ENCODE data around the gene MADCAM1.

MADCAM1 gene

DNA sequence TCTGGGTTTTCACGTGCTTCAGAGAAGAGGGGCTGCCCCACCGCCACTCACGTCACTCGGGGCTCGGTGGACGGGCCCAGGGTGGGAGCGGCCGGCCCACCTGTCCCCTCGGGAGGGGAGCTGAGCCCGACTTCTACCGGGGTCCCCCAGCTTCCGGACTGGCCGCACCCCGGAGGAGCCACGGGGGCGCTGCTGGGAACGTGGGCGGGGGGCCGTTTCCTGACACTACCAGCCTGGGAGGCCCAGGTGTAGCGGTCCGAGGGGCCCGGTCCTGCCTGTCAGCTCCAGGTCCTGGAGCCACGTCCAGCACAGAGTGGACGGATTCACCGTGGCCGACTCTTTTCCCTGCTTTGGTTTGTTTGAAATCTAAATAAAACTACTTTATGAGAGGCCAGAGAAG is 45.4 kb downstream of the MADCAM1 start:
- no peaks in the 10 kb centered on the region for H3K27me3 ChIP-seq (ENCODE audit: control insufficient read depth, insufficient read depth, low read length)
- no peak overlapping the region for H3K9ac ChIP-seq (ENCODE audit: low read length)
- H3K9me3 ChIP-seq (ENCODE audit: control insufficient read depth, low read depth, low read length), result no peaks in the 10 kb centered on the region
- peaks cover 15% of the 10 kb centered on the region for H3K36me3 ChIP-seq (ENCODE audit: control insufficient read depth, low read depth, low read length)
- no peak overlapping the region for H3K27ac ChIP-seq (ENCODE audit: low read length)
- H3K4me3 ChIP-seq (ENCODE audit: low read length), result no peak overlapping the region
- H3K4me1 ChIP-seq (ENCODE audit: control insufficient read depth, low read depth, low read length), result no peaks in the 10 kb centered on the region

DNA sequence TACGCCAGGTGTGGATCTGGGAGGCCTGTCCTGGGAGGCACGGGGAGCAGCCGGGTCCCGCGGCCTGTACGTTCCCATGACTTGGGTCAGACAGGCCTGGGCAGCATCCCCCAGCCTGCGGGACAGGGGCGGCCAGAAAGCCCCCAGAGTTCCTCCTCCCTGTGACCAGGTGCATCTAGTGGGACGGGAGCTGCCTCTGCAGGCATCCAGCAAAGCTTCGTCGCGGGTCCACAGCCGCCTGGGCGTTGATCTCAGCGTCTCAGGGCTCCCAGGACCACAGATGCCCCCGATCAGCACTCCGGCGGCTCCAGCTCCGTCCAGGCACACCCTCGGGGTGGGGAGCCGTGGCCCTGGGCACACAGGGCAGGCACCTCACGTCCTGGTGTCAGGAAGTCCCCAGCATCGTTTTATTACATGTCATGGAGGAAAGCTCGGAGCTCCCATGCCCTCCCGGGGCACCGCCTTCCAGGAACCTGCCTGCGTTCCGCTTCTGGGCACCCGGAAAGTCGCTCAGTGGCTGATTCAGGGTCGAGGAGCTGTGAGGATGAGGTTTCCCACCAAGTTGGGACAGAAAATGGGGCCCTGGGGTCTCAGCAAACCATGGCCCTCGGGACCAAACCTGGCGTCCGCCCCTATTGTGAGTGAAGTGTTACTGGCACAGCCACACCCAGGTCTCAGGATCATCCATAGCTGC is 46.0 kb downstream of the MADCAM1 start:
- no peak overlapping the region for H3K9ac ChIP-seq (ENCODE audit: low read length)
- no peak overlapping the region for H3K27ac ChIP-seq (ENCODE audit: low read length)
- no peaks in the 10 kb centered on the region for H3K9me3 ChIP-seq (ENCODE audit: control insufficient read depth, low read depth, low read length)
- peaks cover 12% of the 10 kb centered on the region for H3K36me3 ChIP-seq (ENCODE audit: control insufficient read depth, low read depth, low read length)
- no peaks in the 10 kb centered on the region for H3K27me3 ChIP-seq (ENCODE audit: control insufficient read depth, insufficient read depth, low read length)
- H3K4me3 ChIP-seq (ENCODE audit: low read length), result no peak overlapping the region
- H3K4me1 ChIP-seq (ENCODE audit: control insufficient read depth, low read depth, low read length), result no peaks in the 10 kb centered on the region

DNA sequence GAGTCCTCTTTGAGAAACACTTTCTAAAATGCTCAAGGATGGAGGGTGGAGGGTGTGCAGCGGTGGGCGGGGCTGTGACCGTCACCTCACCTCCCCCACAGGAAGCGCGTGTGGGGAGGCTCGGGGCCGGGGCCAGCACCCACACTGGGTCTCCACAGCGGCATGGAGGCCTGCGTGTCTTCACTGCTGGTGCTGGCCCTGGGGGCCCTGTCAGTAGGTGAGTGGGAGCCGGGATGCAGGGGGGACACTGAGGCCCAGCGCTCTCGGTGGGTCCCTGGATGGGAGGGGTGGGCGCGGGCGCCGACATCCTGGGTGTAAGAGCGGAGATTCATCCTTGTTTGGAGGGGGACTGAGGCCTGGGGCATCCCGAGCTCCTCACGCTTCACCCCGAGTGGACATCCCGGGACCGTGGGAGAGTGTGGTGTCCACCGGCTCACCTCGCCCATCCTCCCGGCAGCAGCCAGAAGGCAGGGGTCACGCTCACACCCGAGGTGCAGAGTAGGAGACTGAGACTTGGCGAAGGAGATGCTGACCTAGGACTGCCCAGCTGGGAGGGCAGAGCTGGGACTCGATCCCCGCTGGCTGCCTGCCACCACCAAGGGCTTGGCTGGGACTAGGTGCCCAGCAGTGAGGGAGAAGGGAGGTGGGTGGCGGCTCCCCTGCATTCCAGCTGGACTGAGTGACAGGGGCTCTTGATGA is 47.8 kb downstream of the MADCAM1 start, which contains the start of gene GZMM:
Gene GZMM, plus strand, starts transcription at position 144 of the 699 bp plus-strand sequence. Its CDS starts 19 bp downstream, at position 163.
- H3K36me3 ChIP-seq (ENCODE audit: control insufficient read depth, low read depth, low read length), result peaks cover 3% of the 10 kb centered on the region
- H3K4me1 ChIP-seq (ENCODE audit: control insufficient read depth, low read depth, low read length), result no peaks in the 10 kb centered on the region
- no peaks in the 10 kb centered on the region for H3K27me3 ChIP-seq (ENCODE audit: control insufficient read depth, insufficient read depth, low read length)
- no peak within 1 kb of the TSS for H3K27ac ChIP-seq (ENCODE audit: low read length)
- no peaks in the 10 kb centered on the region for H3K9me3 ChIP-seq (ENCODE audit: control insufficient read depth, low read depth, low read length)
- H3K4me3 ChIP-seq (ENCODE audit: low read length), result no peak within 1 kb of the TSS
- H3K9ac ChIP-seq (ENCODE audit: low read length), result no peak within 1 kb of the TSS

DNA sequence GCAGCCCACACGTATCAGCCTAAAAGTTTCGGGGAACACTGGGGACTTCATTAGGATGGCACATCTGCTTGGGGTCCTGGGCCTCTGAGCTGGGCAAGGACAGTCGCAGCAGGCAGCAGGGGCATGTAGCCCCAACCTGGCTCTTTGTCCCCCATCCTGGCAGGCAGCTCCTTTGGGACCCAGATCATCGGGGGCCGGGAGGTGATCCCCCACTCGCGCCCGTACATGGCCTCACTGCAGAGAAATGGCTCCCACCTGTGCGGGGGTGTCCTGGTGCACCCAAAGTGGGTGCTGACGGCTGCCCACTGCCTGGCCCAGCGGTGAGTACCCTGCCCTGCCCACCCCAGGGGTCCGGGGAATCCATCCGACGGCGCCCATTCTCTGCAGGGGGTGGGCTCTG is 50.8 kb downstream of the MADCAM1 start:
- no peak overlapping the region for H3K9ac ChIP-seq (ENCODE audit: low read length)
- H3K4me1 ChIP-seq (ENCODE audit: control insufficient read depth, low read depth, low read length), result no peaks in the 10 kb centered on the region
- no peak overlapping the region for H3K4me3 ChIP-seq (ENCODE audit: low read length)
- H3K36me3 ChIP-seq (ENCODE audit: control insufficient read depth, low read depth, low read length), result peaks cover under 1% of the 10 kb centered on the region
- H3K9me3 ChIP-seq (ENCODE audit: control insufficient read depth, low read depth, low read length), result no peaks in the 10 kb centered on the region
- no peaks in the 10 kb centered on the region for H3K27me3 ChIP-seq (ENCODE audit: control insufficient read depth, insufficient read depth, low read length)
- H3K27ac ChIP-seq (ENCODE audit: low read length), result no peak overlapping the region

DNA sequence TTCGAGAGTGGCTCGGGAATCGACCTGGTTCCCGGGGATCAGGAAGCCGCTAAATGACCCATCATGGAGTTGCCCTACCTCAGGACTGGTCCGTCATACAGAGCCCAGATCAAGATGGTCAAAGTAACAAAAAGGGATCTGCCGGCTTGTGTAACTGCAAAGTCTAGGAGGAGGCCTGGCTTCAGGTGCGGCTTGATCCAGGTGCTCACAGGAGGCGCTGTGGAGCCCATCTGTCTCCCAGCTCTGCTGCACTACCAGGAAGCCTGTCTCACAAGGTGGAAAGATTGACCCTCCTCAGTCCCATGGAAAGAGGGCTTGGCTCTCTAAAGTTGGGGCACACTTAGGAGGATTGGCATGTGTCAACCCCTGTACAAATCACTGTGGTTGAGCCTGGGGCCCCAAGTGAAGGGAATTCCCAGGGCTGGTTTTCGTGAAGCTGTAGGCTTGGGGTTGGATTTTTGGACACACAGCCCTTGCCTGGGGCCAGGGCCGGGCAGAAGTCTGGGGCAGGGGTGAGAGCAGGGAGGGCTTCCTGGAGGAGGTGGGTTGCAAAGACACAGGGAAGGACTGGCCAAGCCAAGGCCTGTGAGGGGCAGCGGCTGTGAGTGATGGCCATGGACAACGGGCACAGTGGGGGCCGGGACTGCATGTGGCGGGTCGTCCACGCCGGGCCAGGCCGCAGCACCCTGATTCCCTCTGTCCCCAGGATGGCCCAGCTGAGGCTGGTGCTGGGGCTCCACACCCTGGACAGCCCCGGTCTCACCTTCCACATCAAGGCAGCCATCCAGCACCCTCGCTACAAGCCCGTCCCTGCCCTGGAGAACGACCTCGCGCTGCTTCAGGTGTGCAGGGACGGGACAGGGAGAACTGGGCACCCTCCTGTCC is 51.8 kb downstream of the MADCAM1 start:
- Histone ChIP-seq H3K4me1 (ENCODE audit: control insufficient read depth, low read depth, low read length) (no peaks in the 10 kb centered on the region), H3K4me3 (ENCODE audit: low read length) (no peak overlapping the region), H3K9ac (ENCODE audit: low read length) (no peak overlapping the region), H3K36me3 (ENCODE audit: control insufficient read depth, low read depth, low read length) (no peaks in the 10 kb centered on the region), H3K27ac (ENCODE audit: low read length) (no peak overlapping the region), H3K27me3 (ENCODE audit: control insufficient read depth, insufficient read depth, low read length) (no peaks in the 10 kb centered on the region), H3K9me3 (ENCODE audit: control insufficient read depth, low read depth, low read length) (no peaks in the 10 kb centered on the region)

DNA sequence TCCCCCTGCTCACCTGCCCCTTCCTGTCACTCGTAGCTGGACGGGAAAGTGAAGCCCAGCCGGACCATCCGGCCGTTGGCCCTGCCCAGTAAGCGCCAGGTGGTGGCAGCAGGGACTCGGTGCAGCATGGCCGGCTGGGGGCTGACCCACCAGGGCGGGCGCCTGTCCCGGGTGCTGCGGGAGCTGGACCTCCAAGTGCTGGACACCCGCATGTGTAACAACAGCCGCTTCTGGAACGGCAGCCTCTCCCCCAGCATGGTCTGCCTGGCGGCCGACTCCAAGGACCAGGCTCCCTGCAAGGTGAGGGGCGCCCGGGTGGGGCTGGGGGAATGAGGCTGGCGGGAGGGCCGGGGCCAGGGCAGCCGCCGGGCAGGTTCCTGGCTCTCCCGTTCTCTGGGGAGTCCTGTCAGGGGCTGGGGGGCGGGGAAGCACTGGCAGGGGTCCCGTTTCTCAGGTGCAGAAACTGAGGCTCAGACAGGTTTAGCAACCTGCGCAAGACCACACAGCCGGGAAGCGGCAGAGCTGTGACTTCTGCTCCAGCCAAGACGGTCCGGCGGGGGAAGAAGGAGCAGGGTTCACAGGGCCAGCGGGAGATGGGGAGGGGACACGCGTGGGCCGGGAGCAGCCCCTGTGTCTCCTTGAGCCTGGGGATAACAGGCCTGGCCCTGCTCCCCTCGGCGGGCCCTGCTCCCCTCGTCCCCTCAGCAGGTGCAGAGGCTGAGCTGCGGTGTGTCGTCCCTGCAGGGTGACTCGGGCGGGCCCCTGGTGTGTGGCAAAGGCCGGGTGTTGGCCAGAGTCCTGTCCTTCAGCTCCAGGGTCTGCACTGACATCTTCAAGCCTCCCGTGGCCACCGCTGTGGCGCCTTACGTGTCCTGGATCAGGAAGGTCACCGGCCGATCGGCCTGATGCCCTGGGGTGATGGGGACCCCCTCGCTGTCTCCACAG is 52.9 kb downstream of the MADCAM1 start:
- H3K9me3 ChIP-seq (ENCODE audit: control insufficient read depth, low read depth, low read length), result no peaks in the 10 kb centered on the region
- no peak overlapping the region for H3K4me3 ChIP-seq (ENCODE audit: low read length)
- no peaks in the 10 kb centered on the region for H3K27me3 ChIP-seq (ENCODE audit: control insufficient read depth, insufficient read depth, low read length)
- H3K36me3 ChIP-seq (ENCODE audit: control insufficient read depth, low read depth, low read length), result no peaks in the 10 kb centered on the region
- no peaks in the 10 kb centered on the region for H3K4me1 ChIP-seq (ENCODE audit: control insufficient read depth, low read depth, low read length)
- H3K9ac ChIP-seq (ENCODE audit: low read length), result no peak overlapping the region
- no peak overlapping the region for H3K27ac ChIP-seq (ENCODE audit: low read length)

DNA sequence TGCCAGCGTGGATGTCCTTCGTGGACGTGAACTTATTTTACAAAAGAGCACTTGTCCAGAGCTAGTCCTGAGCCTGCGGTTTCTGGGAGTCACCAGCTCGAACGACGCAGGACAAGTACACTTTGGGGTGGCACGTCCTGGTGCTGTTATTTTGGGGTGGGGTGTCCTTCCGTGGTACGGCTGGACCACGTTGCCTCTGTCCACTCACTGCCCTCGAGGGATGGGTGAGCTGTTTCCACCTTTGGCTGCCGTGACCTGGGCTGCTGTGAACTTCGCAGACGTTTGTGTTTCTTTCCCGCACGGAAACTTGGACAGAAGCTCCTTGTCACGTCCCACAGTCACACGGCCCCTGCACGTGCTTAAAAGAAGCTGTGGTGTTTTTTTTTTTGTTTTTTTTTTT is 58.5 kb downstream of the MADCAM1 start:
- Histone ChIP-seq H3K9ac (ENCODE audit: low read length) (no peak overlapping the region), H3K36me3 (ENCODE audit: control insufficient read depth, low read depth, low read length) (no peaks in the 10 kb centered on the region), H3K4me3 (ENCODE audit: low read length) (no peak overlapping the region), H3K27me3 (ENCODE audit: control insufficient read depth, insufficient read depth, low read length) (no peaks in the 10 kb centered on the region), H3K4me1 (ENCODE audit: control insufficient read depth, low read depth, low read length) (no peaks in the 10 kb centered on the region), H3K9me3 (ENCODE audit: control insufficient read depth, low read depth, low read length) (no peaks in the 10 kb centered on the region), H3K27ac (ENCODE audit: low read length) (no peak overlapping the region)

Measured in iPS-18a (cell line).